Suprapubic skin (tissue), 4 donors: ENCODE results near the gene MLLT10.

ENCODE experiments used
- EP300 ChIP-seq: sonication (generic); formaldehyde crosslinking; IDR thresholded peaks from one replicate; pipeline ENCODE4 v1.6.1; 2017; ENCODE audit warnings: antibody characterized with exemption
- POLR2A ChIP-seq, 2 donors: fragments of 450-650 bp; IDR thresholded peaks; one replicate each; pipeline ENCODE4 v1.6.1; 2017; ENCODE audit warnings: antibody characterized with exemption in 2 of 2, mild to moderate bottlenecking in 2 of 2, moderate library complexity in 2 of 2
- POLR2AphosphoS5 ChIP-seq, 3 donors: sonication (generic); formaldehyde crosslinking; IDR thresholded peaks; one replicate each; pipeline ENCODE4 v1.6.1; 2017; ENCODE audit warnings: antibody characterized with exemption in 3 of 3
- TF ChIP-seq, protein P1 (sequence below), 2 donors: fragments of 200-600 bp in 1 of 2; fragments of 450-650 bp in 1 of 2; sonication (generic) in 1 of 2; IDR thresholded peaks; one replicate each; pipeline ENCODE4 v1.5.1; 2016 to 2019; ENCODE audit warnings: antibody characterized with exemption in 2 of 2, mild to moderate bottlenecking in 1 of 2, moderate library complexity in 1 of 2

GRCh38 chr10:21547246-21547645 lies 13.2 kb downstream of the MLLT10 start:
- TF ChIP-seq, protein P1, sequence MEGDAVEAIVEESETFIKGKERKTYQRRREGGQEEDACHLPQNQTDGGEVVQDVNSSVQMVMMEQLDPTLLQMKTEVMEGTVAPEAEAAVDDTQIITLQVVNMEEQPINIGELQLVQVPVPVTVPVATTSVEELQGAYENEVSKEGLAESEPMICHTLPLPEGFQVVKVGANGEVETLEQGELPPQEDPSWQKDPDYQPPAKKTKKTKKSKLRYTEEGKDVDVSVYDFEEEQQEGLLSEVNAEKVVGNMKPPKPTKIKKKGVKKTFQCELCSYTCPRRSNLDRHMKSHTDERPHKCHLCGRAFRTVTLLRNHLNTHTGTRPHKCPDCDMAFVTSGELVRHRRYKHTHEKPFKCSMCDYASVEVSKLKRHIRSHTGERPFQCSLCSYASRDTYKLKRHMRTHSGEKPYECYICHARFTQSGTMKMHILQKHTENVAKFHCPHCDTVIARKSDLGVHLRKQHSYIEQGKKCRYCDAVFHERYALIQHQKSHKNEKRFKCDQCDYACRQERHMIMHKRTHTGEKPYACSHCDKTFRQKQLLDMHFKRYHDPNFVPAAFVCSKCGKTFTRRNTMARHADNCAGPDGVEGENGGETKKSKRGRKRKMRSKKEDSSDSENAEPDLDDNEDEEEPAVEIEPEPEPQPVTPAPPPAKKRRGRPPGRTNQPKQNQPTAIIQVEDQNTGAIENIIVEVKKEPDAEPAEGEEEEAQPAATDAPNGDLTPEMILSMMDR (IDR thresholded peaks at IDR 0.05): no peak
- TF ChIP-seq POLR2A (IDR thresholded peaks at IDR 0.05): no peak
- TF ChIP-seq EP300: no peak
- TF ChIP-seq POLR2AphosphoS5 (IDR thresholded peaks at IDR 0.05): no peak
